H1 (cell line): ENCODE data around the gene BSCL2.

Experiments used
- EP300 ChIP-seq, 2 experiments: IDR thresholded peaks; 1 replicate in 1 of 2; 2 replicates in 1 of 2; pipeline ENCODE4 v1.6.1; 2011 to 2012; ENCODE audit warnings: low read depth in 2 of 2, low read length in 2 of 2, mild to moderate bottlenecking in 2 of 2, borderline replicate concordance in 1 of 2, inconsistent platforms in 1 of 2, moderate library complexity in 1 of 2
- KDM5A ChIP-seq: fragments of 200-600 bp; IDR thresholded peaks from 2 replicates; pipeline ENCODE4 v1.7.1; 2012; ENCODE audit warnings: mild to moderate bottlenecking, low read length, inconsistent platforms, mixed read lengths
- POLR2A ChIP-seq, 2 experiments: IDR thresholded peaks; 1 replicate in 1 of 2; 2 replicates in 1 of 2; pipeline ENCODE4 v1.6.1; 2011; ENCODE audit warnings: low read depth in 2 of 2, low read length in 2 of 2, mild to moderate bottlenecking in 2 of 2; ENCODE audit errors: control extremely low read depth in 1 of 2
- RAD21 ChIP-seq, 2 experiments: IDR thresholded peaks in 1 of 2; conservative IDR thresholded peaks in 1 of 2; 2 replicates each; pipeline ENCODE4 v1.6.1; 2011; ENCODE audit warnings: low read depth in 2 of 2, low read length in 2 of 2, improper control_type of control experiment in 1 of 2, inconsistent platforms in 1 of 2, mild to moderate bottlenecking in 1 of 2, moderate library complexity in 1 of 2
- SRF ChIP-seq: IDR thresholded peaks from 2 replicates; pipeline ENCODE4 v1.6.1; 2011; ENCODE audit warnings: mild to moderate bottlenecking, low read depth, low read length, moderate library complexity
- TEAD4 ChIP-seq: IDR thresholded peaks from 2 replicates; pipeline ENCODE4 v1.6.1; 2012; ENCODE audit warnings: low read depth, low read length, inconsistent platforms, mixed read lengths
- ZNF274 ChIP-seq: IDR thresholded peaks from 2 replicates; pipeline ENCODE4 v1.7.0; 2012; ENCODE audit warnings: low read length, borderline replicate concordance; ENCODE audit errors: extremely low read depth

DNA sequence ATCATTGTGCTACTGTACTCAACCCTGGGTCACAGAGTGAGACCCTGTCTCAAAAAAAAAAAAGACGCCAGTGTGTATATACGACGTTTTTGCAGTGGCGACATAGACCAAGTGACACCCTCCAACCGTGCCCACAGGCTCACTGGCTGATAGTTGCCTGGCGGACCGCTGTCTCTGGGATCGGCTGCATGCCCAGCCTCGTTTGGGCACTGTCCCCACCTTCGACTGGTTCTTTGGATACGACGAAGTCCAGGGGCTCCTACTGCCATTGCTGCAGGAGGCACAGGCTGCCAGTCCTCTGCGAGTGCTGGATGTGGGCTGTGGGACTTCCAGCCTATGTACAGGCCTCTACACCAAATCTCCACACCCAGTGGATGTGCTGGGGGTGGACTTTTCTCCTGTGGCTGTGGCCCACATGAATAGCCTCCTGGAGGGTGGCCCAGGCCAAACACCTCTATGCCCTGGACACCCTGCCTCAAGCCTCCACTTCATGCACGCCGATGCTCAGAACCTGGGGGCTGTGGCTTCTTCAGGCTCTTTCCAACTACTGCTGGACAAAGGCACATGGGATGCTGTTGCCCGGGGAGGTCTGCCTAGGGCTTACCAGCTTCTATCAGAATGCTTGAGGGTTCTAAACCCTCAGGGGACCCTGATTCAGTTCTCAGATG, 40.8 kb downstream of the BSCL2 start:
- TF ChIP-seq TEAD4 (no peak), ZNF274 (no peak), KDM5A (no peak), SRF (no peak), RAD21 (IDR thresholded peaks at IDR 0.05 in 1 of 2, conservative IDR thresholded peaks at IDR 0.05 in 1 of 2; ENCODE audit: low read depth in 2 of 2, low read length in 2 of 2) (no peak), EP300 (IDR thresholded peaks at IDR 0.05; ENCODE audit: borderline replicate concordance in 1 of 2, low read depth in 2 of 2, low read length in 2 of 2) (no peak), POLR2A (IDR thresholded peaks at IDR 0.05; ENCODE audit: control extremely low read depth in 1 of 2, low read depth in 2 of 2, low read length in 2 of 2) (peak; percentile 57 to 81)
